Smooth muscle cell (in vitro differentiated cells): ENCODE measurements around the gene FOXP1. TPM values are rescaled to one million over a fixed set of nuclear protein-coding genes. Genes with fewer than 3 reads are reported as not detected.

Experiments
- DNase-seq: peaks from one replicate; lab custom pipeline; 2025; ENCODE audit not compliant: unreplicated experiment; lab: John Stamatoyannopoulos, UW
- H2AFZ ChIP-seq: fragments of 200-600 bp; sonication (generic); 2 replicates; pipeline ENCODE4 v1.6.0; 2016; ENCODE audit warnings: antibody characterized with exemption, low read depth, mild to moderate bottlenecking
- H3F3A ChIP-seq: fragments of 200-600 bp; sonication (generic); 2 replicates; pipeline ENCODE4 v1.6.0; 2017; ENCODE audit warnings: antibody characterized with exemption, low read depth
- H3K27ac ChIP-seq: fragments of 200-600 bp; sonication (generic); 2 replicates; pipeline ENCODE4 v1.5.1; 2016; ENCODE audit warnings: low read depth, mild to moderate bottlenecking
- H3K27me3 ChIP-seq: fragments of 200-600 bp; sonication (generic); 2 replicates; pipeline ENCODE4 v1.6.1; 2016; ENCODE audit warnings: low read depth, mild to moderate bottlenecking
- H3K36me3 ChIP-seq: fragments of 200-600 bp; sonication (generic); 2 replicates; pipeline ENCODE4 v1.5.1; 2016; ENCODE audit warnings: low read depth
- H3K4me1 ChIP-seq: fragments of 200-600 bp; sonication (generic); 2 replicates; pipeline ENCODE4 v1.5.1; 2016; ENCODE audit warnings: low read depth
- H3K4me2 ChIP-seq: fragments of 200-600 bp; sonication (generic); 2 replicates; pipeline ENCODE4 v1.6.0; 2016; ENCODE audit warnings: mild to moderate bottlenecking
- H3K4me3 ChIP-seq: fragments of 200-600 bp; sonication (generic); 2 replicates; pipeline ENCODE4 v1.5.1; 2016; ENCODE audit warnings: mild to moderate bottlenecking
- H3K79me2 ChIP-seq: fragments of 200-600 bp; sonication (generic); 2 replicates; pipeline ENCODE4 v1.6.0; 2016; ENCODE audit warnings: low read depth, mild to moderate bottlenecking
- H3K9ac ChIP-seq: fragments of 200-600 bp; sonication (generic); 2 replicates; pipeline ENCODE4 v1.6.0; 2016; ENCODE audit warnings: low read depth
- H3K9me3 ChIP-seq: fragments of 200-600 bp; sonication (generic); replicated peaks from 2 replicates; pipeline ENCODE4 v1.5.1; 2016; ENCODE audit warnings: low read depth
- H4K20me1 ChIP-seq: fragments of 200-600 bp; sonication (generic); 2 replicates; pipeline ENCODE4 v1.6.0; 2016; ENCODE audit warnings: low read depth
- CTCF ChIP-seq: fragments of 200-600 bp; sonication (generic); IDR thresholded peaks from 2 replicates; pipeline ENCODE4 v1.5.1; 2017; ENCODE audit warnings: borderline replicate concordance, mild to moderate bottlenecking, antibody characterized with exemption; ENCODE audit not compliant: insufficient read depth, poor library complexity, severe bottlenecking
- WGBS: methylation state at CpG from one replicate; pipeline ENCODE4 v1.1.7; 2016; ENCODE audit warnings: low lambda C conversion rate; 5-methylcytosine and 5-hydroxymethylcytosine counted together
- polyA plus RNA-seq: library from polyadenylated mRNA; unstranded; fragments of >200 nt; fragmentation: Nextera tagmentation; extraction: Ambion mirVana; gene quantifications from 2 replicates; pipeline ENCODE4 v1.2.1, GENCODE V29; 2016
- total RNA-seq: library from RNA; depleted of rRNA; stranded (reverse); fragments of >200 nt; gene quantifications from 2 replicates; pipeline ENCODE4 v1.2.3, GENCODE V29; 2014

FOXP1 gene
- total and polyA plus RNA-seq, 2 experiments from 2014 or later, result 40.9 to 68.0 TPM

GRCh38 chr3:71238355-71238757, 345.2 kb downstream of the FOXP1 start:
- Histone ChIP-seq H3K9me3 (no peaks in the 10 kb centered on the region), H3K27ac (no peak overlapping the region), H3K4me2 (no peak overlapping the region), H3K27me3 (no peaks in the 10 kb centered on the region), H3K4me3 (no peak overlapping the region), H4K20me1 (no peaks in the 10 kb centered on the region), H3K36me3 (no peaks in the 10 kb centered on the region), H3K4me1 (peaks cover 26% of the 10 kb centered on the region), H2AFZ (no peak overlapping the region), H3K9ac (no peak overlapping the region), H3F3A (no peaks in the 10 kb centered on the region), H3K79me2 (no peaks in the 10 kb centered on the region)
- no peak for DNase-seq
- WGBS, result 94% methylated on average over 4 of the region's 4 CpGs
- no peak for TF ChIP-seq CTCF

GRCh38 chr3:71237672-71238071, 345.9 kb downstream of the FOXP1 start:
- Histone ChIP-seq H3K9me3 (no peaks in the 10 kb centered on the region), H3K27me3 (no peaks in the 10 kb centered on the region), H4K20me1 (no peaks in the 10 kb centered on the region), H3K4me2 (no peak overlapping the region), H2AFZ (no peak overlapping the region), H3K79me2 (no peaks in the 10 kb centered on the region), H3K36me3 (no peaks in the 10 kb centered on the region), H3K4me3 (no peak overlapping the region), H3K4me1 (peaks cover 21% of the 10 kb centered on the region), H3K9ac (no peak overlapping the region), H3K27ac (no peak overlapping the region), H3F3A (no peaks in the 10 kb centered on the region)
- TF ChIP-seq CTCF, result no peak
- DNase-seq, result no peak
- WGBS, result 88% methylated on average over 5 of the region's 5 CpGs

- H3K27ac ChIP-seq, result no peak overlapping the region
- WGBS, result 100% methylated on average over 3 of the region's 3 CpGs
- no peaks in the 10 kb centered on the region for H3K79me2 ChIP-seq
Observed at GRCh38 chr3:71235846-71236245, 347.7 kb downstream of the FOXP1 start.

More at GRCh38 chr3:71235846-71236245, 347.7 kb downstream of the FOXP1 start:
- H3K27me3 ChIP-seq, result no peaks in the 10 kb centered on the region
- H3K4me1 ChIP-seq, result peaks cover 4% of the 10 kb centered on the region
- H3F3A ChIP-seq, result no peaks in the 10 kb centered on the region
- H3K9ac ChIP-seq, result no peak overlapping the region
- no peak overlapping the region for H3K4me2 ChIP-seq
- H3K4me3 ChIP-seq, result no peak overlapping the region
- H2AFZ ChIP-seq, result no peak overlapping the region
- no peaks in the 10 kb centered on the region for H3K36me3 ChIP-seq
- H3K9me3 ChIP-seq, result no peaks in the 10 kb centered on the region
- DNase-seq, result no peak
- no peaks in the 10 kb centered on the region for H4K20me1 ChIP-seq
- TF ChIP-seq CTCF, result no peak
